NCI-H2029 treated with DMSO at 0.1 percent for 48 hours (cell line): ENCODE data around the gene RAMP1.

ENCODE experiments used
- DNase-seq: peaks from one replicate; lab custom pipeline; 2025; lab: John Stamatoyannopoulos, UW

RAMP1 gene

DNA sequence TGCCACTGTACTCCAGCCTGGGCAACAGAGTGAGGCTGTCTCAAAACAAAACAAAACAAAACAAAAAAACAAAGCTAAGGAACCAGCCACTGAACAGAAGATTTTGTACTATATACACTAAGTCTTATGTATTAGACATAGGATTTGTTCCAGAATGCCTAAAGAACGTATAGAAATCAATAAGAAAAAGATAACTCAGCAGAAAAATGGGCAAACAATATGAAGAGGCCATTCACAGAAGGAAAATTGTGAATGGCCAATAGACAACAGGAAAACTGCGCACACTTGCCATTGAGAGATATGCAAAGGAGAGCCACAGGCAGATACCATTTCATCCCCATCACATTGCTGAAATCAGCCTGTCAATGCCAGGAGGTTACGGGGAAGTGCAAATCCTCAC lies 92.5 kb downstream of the RAMP1 start:
- no peak for DNase-seq

DNA sequence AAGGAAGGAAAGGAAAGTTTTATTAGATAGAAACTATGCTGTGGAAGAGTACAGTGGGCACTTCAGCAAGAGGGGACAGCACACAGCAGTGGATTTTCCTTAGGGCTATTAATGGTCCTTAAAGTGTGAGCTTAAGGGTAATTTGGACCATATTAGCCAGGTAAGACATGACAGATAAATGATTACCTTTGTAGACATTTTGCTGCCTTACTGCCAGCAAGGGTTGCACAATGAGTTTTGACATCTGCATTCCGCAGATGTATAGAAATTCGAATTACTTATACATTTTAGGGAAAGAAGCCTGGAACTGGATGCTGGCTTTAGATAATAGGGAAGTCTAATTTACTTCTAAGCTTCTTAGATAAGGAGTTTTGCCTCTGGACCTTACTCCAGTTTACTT lies 93.4 kb downstream of the RAMP1 start:
- DNase-seq, result no peak

DNA sequence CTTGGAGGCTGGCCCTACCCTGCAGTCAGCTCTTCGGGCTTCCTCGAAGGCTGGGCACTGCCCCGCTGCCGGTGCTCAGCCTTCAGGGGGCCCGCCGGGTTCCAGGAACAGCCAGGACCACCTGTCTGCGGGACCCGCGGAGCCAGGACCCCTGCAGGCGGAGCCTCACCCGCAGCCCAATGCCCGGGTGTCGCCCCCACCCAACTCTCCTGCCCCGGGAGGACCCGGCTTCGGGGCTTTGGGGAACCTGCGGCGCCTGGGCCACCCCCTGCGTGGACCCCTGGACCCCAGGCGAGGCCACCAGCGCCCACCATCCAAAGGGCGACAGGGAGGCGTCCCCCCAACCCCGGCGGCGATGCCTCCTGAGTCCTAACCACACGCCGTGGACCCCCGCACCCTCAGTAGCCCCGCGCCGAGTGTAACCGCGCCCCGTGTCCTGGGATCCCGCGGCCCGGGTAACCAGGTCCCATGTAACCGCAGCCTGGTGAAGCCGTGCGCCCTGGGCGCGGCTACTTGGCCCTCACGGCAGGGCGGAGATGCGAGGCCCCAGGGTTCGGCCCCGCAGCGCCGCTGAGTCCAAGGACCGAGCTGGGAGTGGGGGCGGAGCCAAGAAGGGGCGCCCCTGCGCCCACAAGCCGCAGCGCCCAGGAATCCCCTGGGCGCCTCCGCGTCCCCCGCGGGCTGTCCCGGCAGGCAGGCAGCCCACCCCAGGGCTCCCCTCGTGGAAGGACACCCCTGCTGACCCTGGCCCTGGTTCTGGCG lies 96.4 kb downstream of the RAMP1 start:
- DNase-seq, result no peak

DNA sequence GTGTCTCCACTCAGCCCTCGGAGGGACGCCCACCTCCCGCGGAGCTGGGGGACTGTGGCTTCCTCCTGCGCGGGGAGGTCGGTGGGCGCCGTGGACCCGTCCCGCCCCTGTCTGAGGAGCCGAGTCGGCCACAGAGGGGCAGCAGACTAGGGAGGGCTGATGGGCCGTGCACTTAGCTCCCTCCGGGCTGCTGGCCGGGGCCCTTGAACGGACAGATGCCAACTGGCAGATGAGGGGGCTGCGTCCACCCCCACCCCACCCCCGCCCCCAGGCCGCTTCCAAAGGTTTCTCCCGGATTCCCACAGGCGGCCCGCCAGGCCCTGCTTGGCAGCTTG lies 96.9 kb downstream of the RAMP1 start:
- no peak for DNase-seq

- no peak for DNase-seq
Observed at GRCh38 chr2:237961637-237962036, 102.2 kb downstream of the RAMP1 start.
